ENCODE measurements around the gene ABL2. TPM values are rescaled to one million over a fixed set of nuclear protein-coding genes. Genes with fewer than 3 reads are reported as not detected.

ABL2 gene
- total RNA-seq, 2 experiments from 2014 or later, result 15.8 to 16.4 TPM

- no peaks in the 10 kb centered on the region for H3K9me3 ChIP-seq (ENCODE audit: control insufficient read depth in 1 of 2, insufficient read depth in 1 of 2, low read length in 2 of 2)
- intact Hi-C loops (cut with DNase I, micrococcal nuclease), result loop anchor here in 1 of 2 experiments (10.0 kb wide), 3 partner anchors 512 to 918 kb away; partner anchors contain the start of genes QSOX1 and RALGPS2
- no peaks in the 10 kb centered on the region for H3K36me3 ChIP-seq (ENCODE audit: insufficient read depth, low read length)
- no peaks in the 10 kb centered on the region for H3K4me1 ChIP-seq (ENCODE audit: insufficient read depth, low read length)
- H3K27ac Mint-ChIP-seq, result no peak overlapping the region
- H3K27me3 Mint-ChIP-seq, result no peaks in the 10 kb centered on the region
- H3K4me3 Mint-ChIP-seq, result no peak overlapping the region
- H3K27ac ChIP-seq (ENCODE audit: low read depth in 1 of 2, low read length in 2 of 2), result no peak overlapping the region
- ChIA-PET POLR2A (no interaction called here), CTCF (no interaction called here)
- no peaks in the 10 kb centered on the region for H3K4me1 Mint-ChIP-seq (ENCODE audit: low read depth)
- H3K9me3 Mint-ChIP-seq, result no peaks in the 10 kb centered on the region
- no peaks in the 10 kb centered on the region for H3K36me3 Mint-ChIP-seq (ENCODE audit: low read depth)
- H3K4me3 ChIP-seq (ENCODE audit: low read length), result no peak overlapping the region
- DNase-seq (no peak), ATAC-seq (ENCODE audit: poor library complexity) (no peak)
- H3K27me3 ChIP-seq (ENCODE audit: control insufficient read depth in 1 of 2, insufficient read depth in 2 of 2, low read length in 2 of 2), result no peaks in the 10 kb centered on the region
- TF ChIP-seq, protein P1, sequence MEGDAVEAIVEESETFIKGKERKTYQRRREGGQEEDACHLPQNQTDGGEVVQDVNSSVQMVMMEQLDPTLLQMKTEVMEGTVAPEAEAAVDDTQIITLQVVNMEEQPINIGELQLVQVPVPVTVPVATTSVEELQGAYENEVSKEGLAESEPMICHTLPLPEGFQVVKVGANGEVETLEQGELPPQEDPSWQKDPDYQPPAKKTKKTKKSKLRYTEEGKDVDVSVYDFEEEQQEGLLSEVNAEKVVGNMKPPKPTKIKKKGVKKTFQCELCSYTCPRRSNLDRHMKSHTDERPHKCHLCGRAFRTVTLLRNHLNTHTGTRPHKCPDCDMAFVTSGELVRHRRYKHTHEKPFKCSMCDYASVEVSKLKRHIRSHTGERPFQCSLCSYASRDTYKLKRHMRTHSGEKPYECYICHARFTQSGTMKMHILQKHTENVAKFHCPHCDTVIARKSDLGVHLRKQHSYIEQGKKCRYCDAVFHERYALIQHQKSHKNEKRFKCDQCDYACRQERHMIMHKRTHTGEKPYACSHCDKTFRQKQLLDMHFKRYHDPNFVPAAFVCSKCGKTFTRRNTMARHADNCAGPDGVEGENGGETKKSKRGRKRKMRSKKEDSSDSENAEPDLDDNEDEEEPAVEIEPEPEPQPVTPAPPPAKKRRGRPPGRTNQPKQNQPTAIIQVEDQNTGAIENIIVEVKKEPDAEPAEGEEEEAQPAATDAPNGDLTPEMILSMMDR (IDR thresholded peaks at IDR 0.05), result no peak
Measured at GRCh38 chr1:179237222-179237621, 7.7 kb upstream of the ABL2 start.

GRCh38 chr1:179234863-179235262 is 5.4 kb upstream of the ABL2 start:
- H3K36me3 Mint-ChIP-seq (ENCODE audit: low read depth), result peaks cover 1% of the 10 kb centered on the region
- DNase-seq (no peak), ATAC-seq (ENCODE audit: poor library complexity) (no peak)
- no peaks in the 10 kb centered on the region for H3K27me3 Mint-ChIP-seq
- no peak overlapping the region for H3K4me3 Mint-ChIP-seq
- Histone ChIP-seq H3K27ac (ENCODE audit: low read depth in 1 of 2, low read length in 2 of 2) (no peak overlapping the region), H3K4me3 (ENCODE audit: low read length) (no peak overlapping the region), H3K4me1 (ENCODE audit: insufficient read depth, low read length) (no peaks in the 10 kb centered on the region), H3K36me3 (ENCODE audit: insufficient read depth, low read length) (no peaks in the 10 kb centered on the region), H3K27me3 (ENCODE audit: control insufficient read depth in 1 of 2, insufficient read depth in 2 of 2, low read length in 2 of 2) (no peaks in the 10 kb centered on the region), H3K9me3 (ENCODE audit: control insufficient read depth in 1 of 2, insufficient read depth in 1 of 2, low read length in 2 of 2) (no peaks in the 10 kb centered on the region)
- intact Hi-C loops (cut with DNase I, micrococcal nuclease), result loop anchor here in 1 of 2 experiments (5.0 to 10.0 kb wide), 5 partner anchors 127 to 920 kb away; partner anchors contain the start of genes FAM20B, QSOX1 and RALGPS2
- no peaks in the 10 kb centered on the region for H3K9me3 Mint-ChIP-seq
- ChIA-PET POLR2A (no interaction called here), CTCF (no interaction called here)
- no peak overlapping the region for H3K27ac Mint-ChIP-seq
- TF ChIP-seq, protein P1 (IDR thresholded peaks at IDR 0.05), result no peak
- H3K4me1 Mint-ChIP-seq (ENCODE audit: low read depth), result peaks cover 6% of the 10 kb centered on the region

- no peaks in the 10 kb centered on the region for H3K9me3 Mint-ChIP-seq
- ChIA-PET CTCF (interaction anchor here (0.6 kb wide), 1 partner anchor 698 kb away, joined by 3 read pairs; no protein-coding TSS in a partner anchor), POLR2A (no interaction called here)
- no peak for DNase-seq
- H3K4me1 ChIP-seq (ENCODE audit: insufficient read depth, low read length), result peaks cover 11% of the 10 kb centered on the region
- H3K27me3 ChIP-seq (ENCODE audit: control insufficient read depth in 1 of 2, insufficient read depth in 2 of 2, low read length in 2 of 2), result no peaks in the 10 kb centered on the region
- no peaks in the 10 kb centered on the region for H3K27me3 Mint-ChIP-seq
- ATAC-seq (ENCODE audit: poor library complexity), result no peak
- peaks cover 11% of the 10 kb centered on the region for H3K36me3 Mint-ChIP-seq (ENCODE audit: low read depth)
- H3K9me3 ChIP-seq (ENCODE audit: control insufficient read depth in 1 of 2, insufficient read depth in 1 of 2, low read length in 2 of 2), result no peaks in the 10 kb centered on the region
- intact Hi-C loops (cut with DNase I, micrococcal nuclease), result loop anchor here (2.0 to 10.0 kb wide), 6 partner anchors 61 to 923 kb away; partner anchors contain the start of genes FAM20B (in 1 of the 2), QSOX1 (in 1 of the 2), RALGPS2 (in 1 of the 2) and SOAT1 (in 1 of the 2)
- TF ChIP-seq, protein P1 (IDR thresholded peaks at IDR 0.05), result no peak
- no peak overlapping the region for H3K27ac ChIP-seq (ENCODE audit: low read depth in 1 of 2, low read length in 2 of 2)
- no peak overlapping the region for H3K4me3 Mint-ChIP-seq
- H3K27ac Mint-ChIP-seq, result no peak overlapping the region
- H3K36me3 ChIP-seq (ENCODE audit: insufficient read depth, low read length), result no peaks in the 10 kb centered on the region
- H3K4me3 ChIP-seq (ENCODE audit: low read length), result no peak overlapping the region
- peaks cover 24% of the 10 kb centered on the region for H3K4me1 Mint-ChIP-seq (ENCODE audit: low read depth)
Measured at GRCh38 chr1:179231923-179232322, 2.4 kb upstream of the ABL2 start.
